BE2C (cell line): Measurements from ENCODE around the gene TBC1D4.

Source experiments
- DNase-seq: peaks from one replicate; pipeline ENCODE4 v3.0.0-alpha.2; 2020
- H3K27me3 ChIP-seq: fragments of 250-450 bp; sonication (Bioruptor Pico); 2 replicates; pipeline ENCODE4 v1.5.1; 2020; ENCODE audit warnings: mild to moderate bottlenecking
- H3K36me3 ChIP-seq: fragments of 250-450 bp; sonication (Bioruptor Pico); 2 replicates; pipeline ENCODE4 v1.5.1; 2020; ENCODE audit warnings: mild to moderate bottlenecking
- H3K4me1 ChIP-seq: fragments of 250-450 bp; sonication (Bioruptor Pico); 2 replicates; pipeline ENCODE4 v1.5.1; 2020
- H3K4me3 ChIP-seq: 2 replicates; pipeline ENCODE4 v1.5.1; 2011; ENCODE audit warnings: low read depth, low read length
- H3K9me3 ChIP-seq: fragments of 250-450 bp; sonication (Bioruptor Pico); 2 replicates; pipeline ENCODE4 v1.5.1; 2020
- CTCF ChIP-seq: IDR thresholded peaks from 2 replicates; pipeline ENCODE4 v1.5.1; 2012; ENCODE audit warnings: mild to moderate bottlenecking, low read depth, low read length

The TBC1D4 gene

DNA sequence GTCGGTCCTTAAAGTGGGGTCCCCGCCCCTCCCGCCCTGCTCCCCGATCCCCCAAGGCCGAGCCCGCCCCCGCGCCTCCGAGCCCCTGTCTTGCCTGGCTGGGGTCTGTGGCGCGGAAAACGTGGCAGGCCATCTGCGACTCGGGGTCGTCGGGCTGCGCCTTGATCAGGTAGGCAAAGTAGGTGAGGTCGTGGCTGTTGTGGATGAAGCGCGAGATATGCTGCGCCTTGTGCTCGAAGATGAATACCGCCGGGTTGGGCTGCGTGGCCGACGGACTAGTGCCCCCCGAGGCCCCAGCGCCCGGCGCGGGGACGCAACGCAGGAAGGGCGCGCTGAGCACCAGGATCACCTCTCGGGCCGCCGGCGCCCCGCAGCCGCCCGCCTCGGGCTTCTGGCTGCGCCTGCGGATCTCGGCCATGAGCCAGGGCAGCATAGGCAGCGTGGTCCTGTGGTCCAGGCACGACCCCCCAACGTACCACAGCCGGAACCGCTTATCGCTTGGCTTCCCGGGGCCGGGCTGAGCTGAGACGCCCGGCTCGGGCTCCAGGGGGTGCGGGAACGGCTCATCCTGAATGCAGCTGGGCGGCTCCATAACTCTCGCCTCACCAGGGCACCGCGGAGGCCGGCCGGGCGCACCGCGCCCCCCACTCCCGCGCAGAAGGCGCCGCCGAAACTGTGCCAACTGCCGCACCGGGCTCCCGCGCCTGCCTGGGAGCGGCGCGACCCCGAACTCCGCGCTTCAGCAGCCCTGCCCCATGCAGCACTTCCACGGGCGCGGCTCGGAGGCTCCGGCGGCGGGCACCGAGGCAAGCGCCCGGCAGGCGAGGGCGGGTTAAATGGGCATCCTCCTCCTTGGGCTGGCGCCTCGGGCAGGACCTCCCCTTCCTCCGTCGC lies 546 bp downstream of the TBC1D4 start:
- Histone ChIP-seq H3K4me3 (peak overlapping the region; percentile 90), H3K36me3 (peaks cover 7% of the 10 kb centered on the region; the same call in 1 of the 2 replicates), H3K4me1 (peaks cover 8% of the 10 kb centered on the region), H3K9me3 (no peaks in the 10 kb centered on the region), H3K27me3 (no peaks in the 10 kb centered on the region)
- DNase-seq, result peak; percentile 66
- no peak for TF ChIP-seq CTCF

DNA sequence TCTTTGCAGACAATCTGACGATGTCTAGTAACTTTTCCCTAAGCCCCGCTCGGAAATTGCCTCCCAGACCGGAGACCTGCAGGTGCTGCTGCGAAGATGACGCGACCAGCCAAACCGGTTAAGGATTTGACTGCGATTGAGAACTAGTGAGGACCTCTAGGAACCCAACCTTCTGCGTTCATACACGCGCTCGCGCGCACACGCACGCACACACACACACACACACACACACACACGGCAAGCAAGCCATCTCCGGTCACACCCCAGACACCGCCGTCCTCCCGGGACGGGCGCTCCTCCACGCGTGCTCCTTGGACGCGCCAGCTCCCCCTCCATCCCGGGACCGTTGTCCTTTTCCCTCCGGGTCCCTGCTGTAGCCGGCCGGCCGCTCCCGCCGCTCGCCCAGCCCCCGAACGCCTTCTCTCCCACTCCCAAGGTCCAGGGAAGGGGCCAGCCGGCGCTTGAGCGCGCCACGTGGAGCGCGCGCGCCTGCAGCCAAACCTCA lies 1.2 kb downstream of the TBC1D4 start:
- Histone ChIP-seq H3K4me3 (peak overlapping the region; percentile 90), H3K9me3 (no peaks in the 10 kb centered on the region), H3K27me3 (no peaks in the 10 kb centered on the region), H3K36me3 (peaks cover 9% of the 10 kb centered on the region; the same call in 1 of the 2 replicates), H3K4me1 (peaks cover 8% of the 10 kb centered on the region)
- DNase-seq, result peak; percentile 68
- TF ChIP-seq CTCF, result no peak

- TF ChIP-seq CTCF, result no peak
- Histone ChIP-seq H3K4me1 (peaks cover 8% of the 10 kb centered on the region), H3K36me3 (peaks cover 9% of the 10 kb centered on the region; the same call in 1 of the 2 replicates), H3K27me3 (no peaks in the 10 kb centered on the region), H3K9me3 (no peaks in the 10 kb centered on the region), H3K4me3 (peak overlapping the region; percentile 90)
- no peak for DNase-seq
Observed at GRCh38 chr13:75479102-75479740, 2.7 kb downstream of the TBC1D4 start.

DNA sequence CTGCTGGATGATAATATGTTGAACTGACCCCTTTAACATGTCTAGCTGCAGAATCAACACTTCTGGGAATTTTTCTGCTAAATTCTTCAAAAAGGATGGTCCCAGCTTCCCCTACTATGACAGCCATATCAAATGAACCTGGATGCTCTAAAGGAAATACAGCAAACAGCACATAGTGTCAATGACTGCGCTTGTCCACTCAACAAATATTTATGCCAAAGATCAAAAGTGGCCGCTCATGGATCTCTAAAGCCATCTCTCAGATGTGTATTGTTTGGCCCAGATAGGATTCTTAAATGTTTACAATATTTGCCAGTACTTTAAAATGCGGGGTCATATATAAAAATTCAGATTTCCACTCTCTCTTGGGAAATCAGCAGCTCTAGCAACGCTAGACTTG lies 3.3 kb downstream of the TBC1D4 start:
- H3K4me3 ChIP-seq, result peak overlapping the region; percentile 90
- H3K36me3 ChIP-seq, result peaks cover 9% of the 10 kb centered on the region; the same call in 1 of the 2 replicates
- TF ChIP-seq CTCF, result no peak
- DNase-seq, result no peak
- H3K4me1 ChIP-seq, result peaks cover 8% of the 10 kb centered on the region
- no peaks in the 10 kb centered on the region for H3K27me3 ChIP-seq
- H3K9me3 ChIP-seq, result no peaks in the 10 kb centered on the region

GRCh38 chr13:75474956-75475355 lies 7.0 kb downstream of the TBC1D4 start:
- no peaks in the 10 kb centered on the region for H3K27me3 ChIP-seq
- TF ChIP-seq CTCF, result no peak
- peaks cover 5% of the 10 kb centered on the region; the same call in 1 of the 2 replicates for H3K36me3 ChIP-seq
- peaks cover 8% of the 10 kb centered on the region for H3K4me1 ChIP-seq
- DNase-seq, result no peak
- no peak overlapping the region for H3K4me3 ChIP-seq
- no peaks in the 10 kb centered on the region for H3K9me3 ChIP-seq

GRCh38 chr13:75473468-75473867 lies 8.5 kb downstream of the TBC1D4 start:
- TF ChIP-seq CTCF, result no peak
- no peaks in the 10 kb centered on the region for H3K27me3 ChIP-seq
- H3K4me3 ChIP-seq, result no peak overlapping the region
- H3K9me3 ChIP-seq, result no peaks in the 10 kb centered on the region
- peaks cover 13% of the 10 kb centered on the region for H3K36me3 ChIP-seq
- peaks cover 6% of the 10 kb centered on the region for H3K4me1 ChIP-seq
- no peak for DNase-seq
